HL-60 (cell line): ENCODE data around the gene SMURF1.

Source experiments
- GABPA ChIP-seq: IDR thresholded peaks from 2 replicates; pipeline ENCODE4 v1.6.1; 2012; ENCODE audit warnings: low read depth
- POLR2AphosphoS5 ChIP-seq: IDR thresholded peaks from 2 replicates; pipeline ENCODE4 v1.6.1; 2012; ENCODE audit warnings: low read depth
- TF ChIP-seq, protein P1 (sequence below): IDR thresholded peaks from one replicate; pipeline ENCODE4 v1.5.1; 2011; ENCODE audit warnings: low read length, control low read depth, inconsistent platforms; ENCODE audit not compliant: insufficient read depth
- TF ChIP-seq, protein P2 (sequence below): IDR thresholded peaks from 2 replicates; pipeline ENCODE4 v1.6.1; 2012; ENCODE audit warnings: low read depth; ENCODE audit not compliant: insufficient replicate concordance

DNA sequence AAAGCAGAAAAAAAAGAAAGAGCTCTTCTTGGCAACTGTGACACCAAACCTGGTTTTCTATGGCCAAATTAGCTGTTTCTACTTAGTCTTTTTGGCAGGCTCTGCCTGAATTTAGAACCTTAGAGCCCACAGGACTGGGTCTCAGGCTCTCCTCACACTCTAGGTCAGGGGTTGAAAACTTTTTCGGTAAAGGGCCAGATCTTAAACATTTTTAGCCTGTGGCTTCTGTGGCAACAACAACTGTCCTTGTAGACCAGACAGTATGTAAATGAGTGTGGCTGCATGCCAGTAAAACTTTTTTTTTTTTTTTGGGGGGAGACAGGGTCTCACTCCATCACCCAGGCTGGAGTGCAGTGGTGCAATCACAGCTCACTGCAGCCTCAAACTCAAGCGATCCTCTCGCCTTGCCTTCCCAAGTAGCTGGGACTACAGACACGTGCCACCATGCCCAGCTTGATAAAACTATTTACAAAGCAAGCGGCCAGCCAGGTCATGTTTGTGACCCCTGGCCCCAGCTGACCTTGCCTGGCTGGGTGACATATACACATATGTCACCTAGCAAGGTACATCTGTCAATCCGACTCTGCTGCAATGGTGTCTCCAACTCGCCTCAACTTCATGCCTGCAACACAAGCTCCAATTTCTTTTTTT lies 46.6 kb upstream of the SMURF1 start:
- TF ChIP-seq, protein P1, sequence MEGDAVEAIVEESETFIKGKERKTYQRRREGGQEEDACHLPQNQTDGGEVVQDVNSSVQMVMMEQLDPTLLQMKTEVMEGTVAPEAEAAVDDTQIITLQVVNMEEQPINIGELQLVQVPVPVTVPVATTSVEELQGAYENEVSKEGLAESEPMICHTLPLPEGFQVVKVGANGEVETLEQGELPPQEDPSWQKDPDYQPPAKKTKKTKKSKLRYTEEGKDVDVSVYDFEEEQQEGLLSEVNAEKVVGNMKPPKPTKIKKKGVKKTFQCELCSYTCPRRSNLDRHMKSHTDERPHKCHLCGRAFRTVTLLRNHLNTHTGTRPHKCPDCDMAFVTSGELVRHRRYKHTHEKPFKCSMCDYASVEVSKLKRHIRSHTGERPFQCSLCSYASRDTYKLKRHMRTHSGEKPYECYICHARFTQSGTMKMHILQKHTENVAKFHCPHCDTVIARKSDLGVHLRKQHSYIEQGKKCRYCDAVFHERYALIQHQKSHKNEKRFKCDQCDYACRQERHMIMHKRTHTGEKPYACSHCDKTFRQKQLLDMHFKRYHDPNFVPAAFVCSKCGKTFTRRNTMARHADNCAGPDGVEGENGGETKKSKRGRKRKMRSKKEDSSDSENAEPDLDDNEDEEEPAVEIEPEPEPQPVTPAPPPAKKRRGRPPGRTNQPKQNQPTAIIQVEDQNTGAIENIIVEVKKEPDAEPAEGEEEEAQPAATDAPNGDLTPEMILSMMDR = no peak
- TF ChIP-seq GABPA (no peak), POLR2AphosphoS5 (no peak)
- TF ChIP-seq, protein P2, sequence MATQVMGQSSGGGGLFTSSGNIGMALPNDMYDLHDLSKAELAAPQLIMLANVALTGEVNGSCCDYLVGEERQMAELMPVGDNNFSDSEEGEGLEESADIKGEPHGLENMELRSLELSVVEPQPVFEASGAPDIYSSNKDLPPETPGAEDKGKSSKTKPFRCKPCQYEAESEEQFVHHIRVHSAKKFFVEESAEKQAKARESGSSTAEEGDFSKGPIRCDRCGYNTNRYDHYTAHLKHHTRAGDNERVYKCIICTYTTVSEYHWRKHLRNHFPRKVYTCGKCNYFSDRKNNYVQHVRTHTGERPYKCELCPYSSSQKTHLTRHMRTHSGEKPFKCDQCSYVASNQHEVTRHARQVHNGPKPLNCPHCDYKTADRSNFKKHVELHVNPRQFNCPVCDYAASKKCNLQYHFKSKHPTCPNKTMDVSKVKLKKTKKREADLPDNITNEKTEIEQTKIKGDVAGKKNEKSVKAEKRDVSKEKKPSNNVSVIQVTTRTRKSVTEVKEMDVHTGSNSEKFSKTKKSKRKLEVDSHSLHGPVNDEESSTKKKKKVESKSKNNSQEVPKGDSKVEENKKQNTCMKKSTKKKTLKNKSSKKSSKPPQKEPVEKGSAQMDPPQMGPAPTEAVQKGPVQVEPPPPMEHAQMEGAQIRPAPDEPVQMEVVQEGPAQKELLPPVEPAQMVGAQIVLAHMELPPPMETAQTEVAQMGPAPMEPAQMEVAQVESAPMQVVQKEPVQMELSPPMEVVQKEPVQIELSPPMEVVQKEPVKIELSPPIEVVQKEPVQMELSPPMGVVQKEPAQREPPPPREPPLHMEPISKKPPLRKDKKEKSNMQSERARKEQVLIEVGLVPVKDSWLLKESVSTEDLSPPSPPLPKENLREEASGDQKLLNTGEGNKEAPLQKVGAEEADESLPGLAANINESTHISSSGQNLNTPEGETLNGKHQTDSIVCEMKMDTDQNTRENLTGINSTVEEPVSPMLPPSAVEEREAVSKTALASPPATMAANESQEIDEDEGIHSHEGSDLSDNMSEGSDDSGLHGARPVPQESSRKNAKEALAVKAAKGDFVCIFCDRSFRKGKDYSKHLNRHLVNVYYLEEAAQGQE = no peak
